Activated CD8-positive, alpha-beta T cell treated with anti-CD3 and anti-CD28 coated beads for 36 hours (primary cell): ENCODE measurements around the gene RIMBP2. TPM values are rescaled to one million over a fixed set of nuclear protein-coding genes. Genes with fewer than 3 reads are reported as not detected.
"Not testable (repeated sequence)": the region's sequence is repeated elsewhere in the genome, so short reads cannot be mapped to it uniquely, and the experiment has no call there.

Experiments used
- ATAC-seq: fragments of 200-7000 bp; cut with Tn5 transposase; one replicate; pipeline ENCODE4 v1.10.0; 2021; ENCODE audit warnings: mild to moderate bottlenecking, moderate library complexity
- CTCF ChIA-PET: fragments of 350-600 bp; sonication (Branson Sonifier 250); formaldehyde crosslinking; loops from one replicate; lab custom pipeline; 2021; ENCODE audit warnings: antibody characterized with exemption; lab: Charles Lee
- POLR2A ChIA-PET: fragments of 350-600 bp; sonication (Branson Sonifier 250); formaldehyde crosslinking; loops from one replicate; lab custom pipeline; 2021; ENCODE audit warnings: antibody characterized with exemption; lab: Charles Lee
- DNase-seq: peaks from one replicate; pipeline ENCODE4 v3.0.0-alpha.2; 2020
- H3K27ac Mint-ChIP-seq: one replicate; pipeline ENCODE4 v1.8.0; 2021; ENCODE audit warnings: mild to moderate bottlenecking, mixed read lengths
- H3K27me3 Mint-ChIP-seq: one replicate; pipeline ENCODE4 v1.8.0; 2021; ENCODE audit warnings: mixed read lengths
- H3K36me3 Mint-ChIP-seq: one replicate; pipeline ENCODE4 v1.8.0; 2021; ENCODE audit warnings: low read depth, mixed read lengths
- H3K4me1 Mint-ChIP-seq: one replicate; pipeline ENCODE4 v1.8.0; 2021; ENCODE audit warnings: low read depth, mixed read lengths
- H3K4me3 Mint-ChIP-seq: one replicate; pipeline ENCODE4 v1.8.0; 2021; ENCODE audit warnings: mild to moderate bottlenecking, moderate library complexity, mixed read lengths
- H3K9me3 Mint-ChIP-seq: one replicate; pipeline ENCODE4 v1.8.0; 2021; ENCODE audit warnings: mixed read lengths
- intact Hi-C: fragments of 100-400 bp; cut with micrococcal nuclease; formaldehyde crosslinking; loops from one replicate; pipeline ENCODE4 v1.10.0; 2022
- total RNA-seq, 2 experiments: library from RNA; stranded (reverse); gene quantifications; one replicate each; pipeline ENCODE4 v1.2.3, GENCODE V29; 2021
- TF ChIP-seq, protein P1 (sequence below): fragments of 200-600 bp; IDR thresholded peaks from one replicate; pipeline ENCODE4 v1.8.0; 2022; ENCODE audit warnings: antibody characterized with exemption, mild to moderate bottlenecking

The RIMBP2 gene
- total RNA-seq, 2 experiments from 2014 or later, result not detected

DNA sequence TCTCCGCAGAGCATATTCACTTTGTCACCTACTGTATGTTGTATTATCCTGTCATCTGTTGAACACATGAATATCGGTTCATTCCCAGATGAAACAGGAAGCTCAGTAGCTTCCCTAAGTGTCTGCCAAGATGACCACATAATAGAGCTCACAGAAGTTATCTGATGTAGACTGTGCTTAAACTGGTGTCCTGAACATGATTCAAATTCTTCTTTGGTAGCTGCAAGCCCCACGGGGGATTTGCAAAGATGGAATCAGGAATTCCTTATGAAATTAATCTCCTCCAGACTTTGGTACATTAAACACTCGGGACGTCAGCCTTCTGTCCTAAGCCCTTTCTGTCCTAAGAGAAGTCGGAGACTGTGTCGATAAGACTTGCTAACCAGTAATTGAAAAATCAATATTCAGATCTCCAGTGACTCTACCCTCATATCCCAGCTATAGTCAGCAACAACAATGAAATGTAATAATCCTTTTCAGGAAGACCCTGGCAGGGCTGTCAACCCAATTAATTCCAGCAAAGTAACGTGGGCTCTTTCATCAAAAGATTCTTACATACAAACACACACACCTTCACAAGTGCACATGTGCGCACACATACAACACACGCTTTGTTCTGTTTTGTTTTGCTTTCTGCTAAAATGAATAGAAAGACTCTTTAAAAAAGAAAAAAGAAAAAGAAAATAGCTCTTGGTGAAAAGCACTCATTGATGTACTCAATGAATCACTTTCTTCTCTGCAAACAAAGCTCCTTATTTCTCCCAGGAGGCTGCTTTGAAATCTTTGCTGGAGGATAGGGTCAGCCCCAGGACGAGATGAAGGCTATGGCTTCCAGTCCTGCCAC is 127.2 kb downstream of the RIMBP2 start:
- Mint-ChIP-seq H3K9me3 (no peaks in the 10 kb centered on the region), H3K4me1 (no peaks in the 10 kb centered on the region), H3K27ac (no peak overlapping the region), H3K36me3 (no peaks in the 10 kb centered on the region), H3K4me3 (no peak overlapping the region), H3K27me3 (no peaks in the 10 kb centered on the region)
- TF ChIP-seq, protein P1, sequence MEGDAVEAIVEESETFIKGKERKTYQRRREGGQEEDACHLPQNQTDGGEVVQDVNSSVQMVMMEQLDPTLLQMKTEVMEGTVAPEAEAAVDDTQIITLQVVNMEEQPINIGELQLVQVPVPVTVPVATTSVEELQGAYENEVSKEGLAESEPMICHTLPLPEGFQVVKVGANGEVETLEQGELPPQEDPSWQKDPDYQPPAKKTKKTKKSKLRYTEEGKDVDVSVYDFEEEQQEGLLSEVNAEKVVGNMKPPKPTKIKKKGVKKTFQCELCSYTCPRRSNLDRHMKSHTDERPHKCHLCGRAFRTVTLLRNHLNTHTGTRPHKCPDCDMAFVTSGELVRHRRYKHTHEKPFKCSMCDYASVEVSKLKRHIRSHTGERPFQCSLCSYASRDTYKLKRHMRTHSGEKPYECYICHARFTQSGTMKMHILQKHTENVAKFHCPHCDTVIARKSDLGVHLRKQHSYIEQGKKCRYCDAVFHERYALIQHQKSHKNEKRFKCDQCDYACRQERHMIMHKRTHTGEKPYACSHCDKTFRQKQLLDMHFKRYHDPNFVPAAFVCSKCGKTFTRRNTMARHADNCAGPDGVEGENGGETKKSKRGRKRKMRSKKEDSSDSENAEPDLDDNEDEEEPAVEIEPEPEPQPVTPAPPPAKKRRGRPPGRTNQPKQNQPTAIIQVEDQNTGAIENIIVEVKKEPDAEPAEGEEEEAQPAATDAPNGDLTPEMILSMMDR, result no peak
- ChIA-PET CTCF (no interaction called here), POLR2A (no interaction called here)
- intact Hi-C loops, result no loop called here
- no peak for DNase-seq
- no peak for ATAC-seq

DNA sequence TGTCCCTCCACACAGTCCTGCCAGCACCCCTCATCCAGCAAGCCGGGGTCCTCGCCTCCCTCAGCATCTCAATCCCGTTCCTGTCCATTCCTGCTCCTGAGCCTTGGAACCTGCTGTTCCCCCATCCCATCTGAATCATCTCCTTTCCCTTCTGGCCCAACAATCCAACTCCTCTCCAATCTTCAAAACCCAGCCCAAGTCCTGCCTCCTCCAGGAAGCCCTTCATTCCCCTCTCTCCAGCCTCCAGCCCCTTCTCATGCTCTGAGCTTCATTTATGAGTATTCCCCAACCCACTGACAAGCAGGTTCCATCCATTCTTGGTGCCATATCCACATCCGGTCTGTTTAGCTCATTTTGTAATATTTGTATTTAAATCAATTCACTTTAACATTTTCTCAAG is 128.1 kb downstream of the RIMBP2 start:
- CTCF ChIA-PET, result no interaction called here
- ATAC-seq, result no peak
- intact Hi-C loops, result no loop called here

DNA sequence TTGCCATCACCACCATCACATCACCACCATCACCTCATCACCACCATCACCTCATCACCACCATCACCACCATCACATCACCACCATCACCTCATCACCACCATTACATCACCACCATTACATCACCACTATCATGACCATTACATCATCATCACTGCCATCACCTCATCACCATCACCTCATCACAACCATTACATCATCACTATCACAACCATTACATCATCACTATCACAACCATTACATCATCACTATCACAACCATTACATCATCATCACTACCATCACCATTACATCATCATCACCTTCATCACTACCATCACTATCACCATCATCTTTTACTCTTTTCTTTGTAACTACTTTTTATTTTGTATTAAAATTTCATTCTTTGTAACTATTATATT is 131.6 kb downstream of the RIMBP2 start:
- intact Hi-C loops, H3K27me3 Mint-ChIP-seq, POLR2A ChIA-PET, H3K27ac Mint-ChIP-seq, DNase-seq, H3K9me3 Mint-ChIP-seq, CTCF ChIA-PET, H3K4me1 Mint-ChIP-seq, ATAC-seq, H3K36me3 Mint-ChIP-seq, H3K4me3 Mint-ChIP-seq: not testable (repeated sequence)

More for the DNA sequence above, 128.1 kb downstream of the RIMBP2 start:
- no peak for DNase-seq
- POLR2A ChIA-PET, result no interaction called here
- H3K9me3 Mint-ChIP-seq, result no peaks in the 10 kb centered on the region
- no peaks in the 10 kb centered on the region for H3K4me1 Mint-ChIP-seq
- TF ChIP-seq, protein P1, result no peak
- no peaks in the 10 kb centered on the region for H3K36me3 Mint-ChIP-seq
- no peak overlapping the region for H3K4me3 Mint-ChIP-seq
- H3K27ac Mint-ChIP-seq, result no peak overlapping the region
- no peaks in the 10 kb centered on the region for H3K27me3 Mint-ChIP-seq

DNA sequence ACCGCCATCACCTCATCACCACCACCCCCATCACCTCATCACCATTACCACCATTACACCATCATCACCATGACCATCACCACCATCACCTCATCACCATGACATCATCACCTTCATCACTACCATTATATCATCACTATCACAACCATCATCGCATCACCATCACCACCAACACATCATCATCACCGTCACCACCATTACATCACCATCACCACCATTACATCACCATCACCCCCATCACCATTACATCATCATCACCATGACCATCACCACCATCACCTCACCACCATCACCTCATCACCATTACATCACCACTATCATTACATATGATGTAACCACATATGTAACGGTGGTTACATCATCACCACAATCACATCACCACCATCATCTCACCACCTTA is 132.3 kb downstream of the RIMBP2 start:
- no peaks in the 10 kb centered on the region for H3K27me3 Mint-ChIP-seq
- TF ChIP-seq, protein P1, result no peak
- no peaks in the 10 kb centered on the region for H3K4me1 Mint-ChIP-seq
- no peak overlapping the region for H3K4me3 Mint-ChIP-seq
- CTCF ChIA-PET, result no interaction called here
- ATAC-seq (no peak), DNase-seq (no peak)
- POLR2A ChIA-PET, result no interaction called here
- H3K36me3 Mint-ChIP-seq, result no peaks in the 10 kb centered on the region
- H3K27ac Mint-ChIP-seq, result no peak overlapping the region
- intact Hi-C loops, result no loop called here
- no peaks in the 10 kb centered on the region for H3K9me3 Mint-ChIP-seq

DNA sequence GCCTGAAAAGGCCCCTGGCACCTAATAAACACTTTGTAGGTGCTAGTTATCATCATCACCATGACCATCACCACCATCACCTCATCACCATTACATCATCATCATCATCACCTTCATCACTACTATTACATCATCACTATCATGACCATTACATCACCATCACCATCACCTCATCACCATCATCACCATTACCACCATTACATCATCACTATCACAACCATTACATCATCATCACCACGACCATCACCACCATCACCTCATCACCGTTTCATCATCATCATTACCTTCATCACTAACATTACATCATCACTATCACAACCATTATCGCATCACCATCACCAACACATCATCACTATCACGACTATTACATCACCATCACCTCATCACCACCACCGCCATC is 132.8 kb downstream of the RIMBP2 start:
- no peaks in the 10 kb centered on the region for H3K4me1 Mint-ChIP-seq
- ChIA-PET POLR2A (no interaction called here), CTCF (no interaction called here)
- intact Hi-C loops, result no loop called here
- H3K36me3 Mint-ChIP-seq, result no peaks in the 10 kb centered on the region
- no peaks in the 10 kb centered on the region for H3K9me3 Mint-ChIP-seq
- TF ChIP-seq, protein P1, result no peak
- ATAC-seq (no peak), DNase-seq (no peak)
- no peaks in the 10 kb centered on the region for H3K27me3 Mint-ChIP-seq
- no peak overlapping the region for H3K27ac Mint-ChIP-seq
- H3K4me3 Mint-ChIP-seq, result no peak overlapping the region
